BJ (cell line): Measurements from ENCODE around the gene FGD5. TPM values are rescaled to one million over a fixed set of nuclear protein-coding genes. Genes with fewer than 3 reads are reported as not detected.

ENCODE experiments used
- CTCF ChIA-PET: fragments of 350-600 bp; formaldehyde crosslinking; extraction: SDS; loops from one replicate; lab custom pipeline; 2021; ENCODE audit warnings: antibody characterized with exemption, inconsistent platforms; lab: Yijun Ruan, JAX
- POLR2A ChIA-PET: fragments of 300-600 bp; sonication (Branson Sonifier 250); formaldehyde crosslinking; extraction: SDS; loops from one replicate; lab custom pipeline; 2021; ENCODE audit warnings: antibody characterized with exemption; lab: Charles Lee
- DNase-seq: peaks from one replicate; pipeline ENCODE4 v3.0.0-alpha.2; 2011; ENCODE audit warnings: low read depth
- H3K27me3 ChIP-seq: 2 replicates; pipeline ENCODE4 v1.6.0; 2011; ENCODE audit warnings: low read length; ENCODE audit not compliant: control insufficient read depth, insufficient read depth
- H3K36me3 ChIP-seq: 2 replicates; pipeline ENCODE4 v1.5.1; 2011; ENCODE audit warnings: low read length; ENCODE audit not compliant: control insufficient read depth, insufficient read depth
- H3K4me3 ChIP-seq: 2 replicates; pipeline ENCODE4 v1.5.1; 2011; ENCODE audit warnings: low read depth, mild to moderate bottlenecking, control low read depth, low read length
- polyA plus RNA-seq: library from polyadenylated mRNA; depleted of rRNA; stranded (reverse); fragments of >200 nt; gene quantifications from 2 replicates; pipeline ENCODE4 v1.2.3, GENCODE V29; 2011
- TF ChIP-seq, protein P1 (sequence below): IDR thresholded peaks from 2 replicates; pipeline ENCODE4 v1.5.1; 2011; ENCODE audit warnings: low read depth, mild to moderate bottlenecking, control low read depth, inconsistent platforms, low read length, moderate library complexity; ENCODE audit not compliant: insufficient read depth

The FGD5 gene
- polyA plus RNA-seq, 1 experiment: not detected

DNA sequence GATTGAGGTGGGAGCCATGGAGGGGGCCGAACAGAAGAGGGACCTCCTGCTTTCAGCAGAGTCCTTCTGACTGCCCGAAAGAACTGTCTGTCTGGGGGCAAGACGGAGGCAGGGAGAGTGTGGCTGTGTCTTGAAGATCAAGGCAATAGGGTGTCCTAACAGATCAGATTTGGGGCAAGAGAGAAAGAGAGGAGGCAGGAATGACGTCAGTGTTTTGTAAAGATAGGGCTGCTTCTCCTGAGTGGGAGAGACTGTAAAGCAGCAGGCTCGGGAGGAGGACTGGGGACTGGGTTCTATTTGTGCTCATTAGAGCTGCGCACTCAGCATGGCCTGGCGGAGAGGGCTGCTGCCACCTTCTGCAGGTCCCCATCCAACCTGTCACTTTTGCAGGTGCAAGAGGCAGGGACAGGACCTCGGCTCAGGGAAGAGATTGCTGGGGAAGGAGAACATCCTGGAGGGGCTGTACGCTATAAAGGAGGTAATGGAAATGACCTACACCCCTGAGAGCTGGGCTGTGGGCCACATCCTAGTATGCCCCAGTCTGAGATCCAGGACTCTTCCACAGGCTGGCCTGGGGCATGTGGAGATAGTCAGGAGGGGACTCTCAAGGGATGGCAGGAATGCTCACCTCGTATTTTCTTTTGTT lies 29.0 kb upstream of the FGD5 start:
- Histone ChIP-seq H3K27me3 (no peaks in the 10 kb centered on the region; the same call in none of the 2 replicates), H3K4me3 (no peak overlapping the region), H3K36me3 (no peaks in the 10 kb centered on the region)
- CTCF ChIA-PET: no interaction called here
- POLR2A ChIA-PET: no interaction called here
- DNase-seq: no peak
- TF ChIP-seq, protein P1, sequence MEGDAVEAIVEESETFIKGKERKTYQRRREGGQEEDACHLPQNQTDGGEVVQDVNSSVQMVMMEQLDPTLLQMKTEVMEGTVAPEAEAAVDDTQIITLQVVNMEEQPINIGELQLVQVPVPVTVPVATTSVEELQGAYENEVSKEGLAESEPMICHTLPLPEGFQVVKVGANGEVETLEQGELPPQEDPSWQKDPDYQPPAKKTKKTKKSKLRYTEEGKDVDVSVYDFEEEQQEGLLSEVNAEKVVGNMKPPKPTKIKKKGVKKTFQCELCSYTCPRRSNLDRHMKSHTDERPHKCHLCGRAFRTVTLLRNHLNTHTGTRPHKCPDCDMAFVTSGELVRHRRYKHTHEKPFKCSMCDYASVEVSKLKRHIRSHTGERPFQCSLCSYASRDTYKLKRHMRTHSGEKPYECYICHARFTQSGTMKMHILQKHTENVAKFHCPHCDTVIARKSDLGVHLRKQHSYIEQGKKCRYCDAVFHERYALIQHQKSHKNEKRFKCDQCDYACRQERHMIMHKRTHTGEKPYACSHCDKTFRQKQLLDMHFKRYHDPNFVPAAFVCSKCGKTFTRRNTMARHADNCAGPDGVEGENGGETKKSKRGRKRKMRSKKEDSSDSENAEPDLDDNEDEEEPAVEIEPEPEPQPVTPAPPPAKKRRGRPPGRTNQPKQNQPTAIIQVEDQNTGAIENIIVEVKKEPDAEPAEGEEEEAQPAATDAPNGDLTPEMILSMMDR: no peak

DNA sequence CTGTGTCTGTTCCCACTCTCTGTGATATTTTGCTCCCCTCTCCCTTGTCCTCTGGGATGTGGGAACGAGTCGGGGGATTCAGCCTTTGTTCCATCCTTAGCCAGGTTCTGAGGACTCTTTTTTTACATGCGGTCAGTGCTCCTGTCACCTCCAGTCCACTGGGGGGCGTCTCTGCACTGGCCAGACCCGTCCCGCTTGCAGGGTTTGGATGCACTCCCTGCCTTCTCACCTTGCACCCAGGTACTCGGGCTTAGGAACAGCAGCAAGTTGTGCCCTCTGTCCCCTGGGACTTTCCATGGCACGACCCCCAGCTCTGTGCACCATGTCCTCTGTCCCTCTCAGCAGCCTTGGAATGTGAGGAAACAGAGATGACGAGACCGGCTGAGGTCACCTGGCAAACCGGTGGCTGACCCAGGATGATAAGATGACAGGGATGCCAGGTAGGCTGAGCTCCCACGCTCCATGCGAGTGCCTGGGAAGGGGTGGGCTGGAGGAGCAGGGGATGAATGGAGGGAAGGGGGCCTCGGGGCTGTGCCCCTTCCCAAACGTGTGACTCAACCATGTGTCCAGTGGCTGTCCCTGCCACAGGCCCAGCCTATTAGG lies 27.3 kb upstream of the FGD5 start:
- TF ChIP-seq, protein P1: peak; percentile 61
- DNase-seq: no peak
- H3K27me3 ChIP-seq: no peaks in the 10 kb centered on the region; the same call in none of the 2 replicates
- no peaks in the 10 kb centered on the region for H3K36me3 ChIP-seq
- ChIA-PET POLR2A (no interaction called here), CTCF (interaction anchor here (0.6 to 1.5 kb wide), 4 partner anchors 10 to 744 kb away, joined by 3 to 5 read pairs (median 4); no protein-coding TSS in a partner anchor)
- H3K4me3 ChIP-seq: no peak overlapping the region

DNA sequence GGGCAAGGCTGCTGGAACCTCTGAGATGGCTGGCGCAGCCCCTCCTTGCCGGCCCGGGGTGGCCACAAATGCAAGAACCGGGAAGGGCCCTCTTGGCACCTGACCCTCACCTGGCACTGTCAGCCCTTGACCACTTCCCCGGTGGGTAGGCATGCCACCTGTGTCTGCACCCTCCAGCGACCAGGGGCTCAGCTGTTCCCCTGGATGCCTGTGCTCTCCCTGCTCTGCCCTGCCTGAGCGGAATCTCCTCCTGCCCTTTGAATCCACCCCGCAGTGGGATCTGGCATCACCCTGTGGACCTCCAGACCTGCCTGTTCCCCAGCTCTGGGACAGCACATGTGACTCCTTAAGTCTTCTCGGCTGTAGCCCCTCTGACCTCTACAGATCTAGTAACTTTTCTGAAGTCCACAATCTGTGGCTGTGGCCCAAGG lies 26.1 kb upstream of the FGD5 start:
- Histone ChIP-seq H3K4me3 (no peak overlapping the region), H3K27me3 (no peaks in the 10 kb centered on the region; the same call in none of the 2 replicates), H3K36me3 (no peaks in the 10 kb centered on the region)
- TF ChIP-seq, protein P1: no peak
- ChIA-PET POLR2A (no interaction called here), CTCF (interaction anchor here (1.5 to 2.0 kb wide), 2 partner anchors 12 to 129 kb away, joined by 5 to 6 read pairs; no protein-coding TSS in a partner anchor)
- no peak for DNase-seq

DNA sequence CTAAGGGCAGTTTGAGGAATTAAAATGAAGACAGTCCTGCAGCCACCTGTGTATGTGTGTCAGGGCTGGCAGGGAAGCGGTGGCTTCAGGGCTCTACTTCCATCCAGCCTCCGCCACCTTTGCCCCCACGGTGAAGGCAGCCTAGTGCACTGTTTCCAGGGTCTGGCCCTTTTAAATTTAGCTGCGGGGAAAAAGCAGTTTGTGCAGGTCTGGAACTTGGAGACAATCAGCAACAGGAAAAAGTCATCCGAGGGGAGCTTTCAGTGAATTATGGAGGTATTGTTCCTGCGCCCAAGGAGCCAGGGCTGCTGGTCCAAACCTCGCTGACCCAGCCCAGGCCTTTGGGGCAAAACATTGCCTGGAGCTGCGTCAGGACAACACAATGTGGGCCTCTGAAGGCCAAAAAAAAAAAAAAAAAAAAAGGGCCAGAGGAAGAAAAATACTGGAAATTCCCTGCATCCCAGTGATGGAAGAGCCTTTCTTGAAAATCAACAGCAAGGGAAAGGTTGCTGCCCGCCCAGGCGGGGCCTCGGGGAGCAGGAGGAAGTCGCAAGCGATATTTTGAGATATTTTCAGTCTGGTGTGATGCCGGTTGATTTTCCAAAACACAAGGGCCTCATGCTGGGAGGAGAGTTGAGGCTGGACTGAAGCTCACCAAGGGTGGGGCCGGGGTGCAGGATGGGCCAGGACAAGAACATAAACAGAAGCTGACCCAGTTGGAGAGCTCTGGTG lies 25.5 kb upstream of the FGD5 start:
- DNase-seq: no peak
- Histone ChIP-seq H3K36me3 (no peaks in the 10 kb centered on the region), H3K27me3 (no peaks in the 10 kb centered on the region; the same call in none of the 2 replicates), H3K4me3 (no peak overlapping the region)
- POLR2A ChIA-PET: no interaction called here
- TF ChIP-seq, protein P1: no peak
- CTCF ChIA-PET: interaction anchor here (2.0 kb wide), 1 partner anchor 13 kb away, joined by 6 read pairs; no protein-coding TSS in a partner anchor

DNA sequence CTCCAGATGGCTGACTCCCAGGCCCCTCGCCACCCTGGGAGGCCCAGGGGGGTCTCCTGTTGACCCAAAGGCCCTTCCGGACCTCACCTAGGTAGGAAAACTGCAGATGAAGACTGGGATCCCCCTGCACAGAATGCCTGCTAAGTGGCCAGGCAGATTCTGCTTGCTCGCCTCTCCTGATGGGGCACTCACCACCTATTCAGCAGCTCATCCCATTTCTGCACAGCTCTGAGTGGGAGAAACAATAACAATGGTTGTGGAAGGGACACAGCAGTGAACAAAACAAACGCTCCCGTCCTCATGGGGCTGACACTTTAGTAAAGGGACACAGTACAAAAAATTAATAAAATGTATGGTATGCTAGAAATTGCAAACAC lies 24.9 kb upstream of the FGD5 start:
- CTCF ChIA-PET: interaction anchor here (2.0 kb wide), 1 partner anchor 13 kb away, joined by 6 read pairs; no protein-coding TSS in a partner anchor
- Histone ChIP-seq H3K36me3 (no peaks in the 10 kb centered on the region), H3K27me3 (no peaks in the 10 kb centered on the region; the same call in none of the 2 replicates), H3K4me3 (no peak overlapping the region)
- no peak for DNase-seq
- POLR2A ChIA-PET: no interaction called here
- TF ChIP-seq, protein P1: no peak
